DMS153 treated with DMSO at 0.1 percent for 48 hours (cell line): ENCODE measurements around the gene TMEM178B.

Experiments used
- DNase-seq: peaks from one replicate; lab custom pipeline; 2025; ENCODE audit not compliant: unreplicated experiment; lab: John Stamatoyannopoulos, UW

The TMEM178B gene

DNA sequence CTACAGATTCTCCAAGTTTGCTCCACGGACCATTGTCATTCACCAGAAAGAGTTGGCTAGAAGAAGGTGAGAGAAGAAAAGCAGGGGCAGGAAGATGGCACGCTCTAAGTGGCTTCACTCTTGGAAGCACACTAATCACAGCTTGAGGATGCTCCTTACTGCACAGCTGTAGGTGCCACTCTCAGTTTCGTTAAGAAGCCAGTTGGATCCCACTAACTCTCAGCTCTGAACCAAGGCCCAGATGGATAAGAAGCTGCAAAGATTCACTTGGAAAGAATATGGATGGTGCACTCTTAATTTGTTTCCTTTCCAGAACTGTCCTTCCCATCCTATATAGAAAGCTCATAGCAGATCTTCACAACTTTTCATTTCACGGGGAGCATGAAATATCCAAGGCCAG lies 382.8 kb downstream of the TMEM178B start:
- DNase-seq: no peak

DNA sequence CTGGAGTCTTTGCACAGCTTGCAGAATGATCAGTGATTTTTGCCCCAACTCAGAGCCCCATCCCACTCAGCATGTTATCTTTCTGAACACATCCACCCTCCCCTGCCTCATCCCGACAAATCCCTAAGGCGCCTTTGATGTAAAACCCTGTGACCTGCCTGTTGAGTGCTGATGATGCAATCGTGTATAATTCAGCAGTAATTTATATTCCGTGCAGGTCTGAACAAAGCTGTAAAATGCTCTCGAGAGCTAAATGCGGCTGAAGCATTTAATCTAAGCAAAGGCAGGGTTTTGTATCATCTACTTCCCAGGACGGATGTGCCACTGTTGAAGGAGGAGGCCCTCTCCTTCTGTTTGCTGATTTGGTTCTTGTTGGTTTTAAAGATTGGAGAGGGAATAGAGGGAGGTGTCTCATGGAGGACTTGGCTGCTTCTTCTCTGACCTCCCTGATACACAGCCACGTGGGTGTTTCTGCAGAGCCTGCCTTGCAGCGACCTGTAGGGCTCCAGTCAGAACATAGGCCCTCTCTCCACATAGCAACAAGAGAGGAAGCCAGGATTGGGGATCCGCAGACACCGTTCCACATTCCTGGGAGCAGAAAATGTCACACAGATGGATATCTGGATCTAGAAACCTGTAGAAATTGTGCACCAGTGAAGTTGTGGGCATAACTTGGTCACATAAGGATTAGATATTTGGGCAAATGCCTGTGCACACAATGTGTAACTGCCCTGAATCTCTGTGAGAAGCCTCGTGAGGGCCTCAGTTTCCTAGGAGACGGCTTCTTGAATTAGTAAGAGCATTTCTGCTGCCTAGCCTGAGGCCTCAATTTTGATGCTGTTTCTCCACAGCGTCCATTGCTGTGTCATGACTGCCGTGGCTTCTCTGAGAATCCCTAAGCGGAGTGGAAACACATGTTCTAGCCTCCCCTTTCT lies 387.2 kb downstream of the TMEM178B start:
- peak; percentile 40 for DNase-seq

DNA sequence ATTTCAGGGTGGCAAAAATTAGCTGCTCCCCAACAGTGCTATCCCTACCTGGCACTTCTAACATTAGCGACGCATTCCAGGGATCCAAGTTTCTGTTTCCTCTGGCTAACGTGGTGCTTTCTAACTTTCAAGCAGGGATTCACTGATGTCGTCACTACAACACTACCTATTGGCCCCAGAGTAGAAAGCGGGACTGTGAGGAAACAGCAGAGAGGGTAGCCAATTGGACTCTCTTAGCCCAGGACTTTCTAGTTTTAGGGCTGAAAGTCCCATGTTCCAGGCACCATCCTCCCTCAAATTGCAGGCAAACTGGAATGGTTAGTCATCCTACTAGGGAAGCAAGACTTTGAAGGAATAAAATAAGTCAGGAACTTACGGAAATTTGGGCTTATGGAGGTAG lies 388.1 kb downstream of the TMEM178B start:
- DNase-seq: no peak

DNA sequence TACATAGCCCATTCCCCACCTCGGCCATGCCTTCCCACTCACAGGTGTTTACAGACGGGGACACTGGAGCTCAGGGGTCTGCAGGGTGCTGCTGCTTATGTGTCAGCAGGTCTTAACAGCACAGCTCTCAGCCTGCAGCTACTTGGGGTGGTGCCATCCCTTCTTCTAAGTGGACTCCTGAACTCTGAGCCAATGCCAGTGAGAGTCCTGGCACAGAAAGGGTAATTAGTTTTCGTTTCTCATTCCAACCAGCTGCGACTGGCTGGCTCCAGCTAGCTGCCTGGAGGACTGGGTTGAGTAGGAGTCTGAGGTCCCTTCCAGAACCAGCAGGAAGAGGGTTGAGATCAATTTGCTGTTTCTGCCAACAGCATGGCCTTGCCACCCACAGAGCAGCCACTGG lies 389.1 kb downstream of the TMEM178B start:
- no peak for DNase-seq

DNA sequence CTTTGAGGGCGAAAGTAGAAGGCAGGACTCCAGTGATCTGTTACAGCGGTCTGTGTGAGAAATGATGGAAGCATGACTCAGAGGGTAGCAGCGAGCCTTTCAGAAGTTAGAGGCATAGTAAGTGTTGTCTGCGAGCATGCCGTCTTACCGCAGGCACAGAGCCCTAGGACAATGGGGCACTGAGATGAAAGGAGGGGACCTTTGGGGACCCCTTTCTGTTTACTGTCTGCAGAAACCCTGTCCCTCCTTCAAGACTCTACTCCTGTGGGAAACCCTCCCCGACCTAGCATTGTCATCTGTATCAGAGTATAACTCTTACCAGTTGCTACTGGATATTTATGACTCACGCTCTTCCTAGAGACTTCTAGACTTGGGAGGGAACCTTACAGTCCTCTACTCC lies 390.1 kb downstream of the TMEM178B start:
- no peak for DNase-seq

DNA sequence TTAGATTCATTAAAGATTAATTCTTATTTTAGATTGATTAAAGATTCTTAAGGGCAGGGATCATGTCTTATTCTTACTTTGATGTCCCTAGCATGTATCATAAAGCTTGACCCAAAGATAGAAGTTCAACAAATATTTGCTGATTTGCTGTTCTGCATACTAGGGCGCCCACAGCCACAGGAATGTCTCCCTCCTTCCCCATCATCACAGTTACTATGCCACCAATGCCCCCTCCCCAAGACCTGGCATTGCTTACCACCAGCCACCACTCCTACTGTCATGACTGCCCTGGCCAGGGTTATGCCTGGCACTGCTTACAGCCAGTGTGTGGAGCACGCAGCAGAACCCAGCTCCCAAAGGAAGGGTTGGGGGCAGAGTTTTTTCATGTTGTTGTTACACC lies 390.7 kb downstream of the TMEM178B start:
- DNase-seq: no peak

DNA sequence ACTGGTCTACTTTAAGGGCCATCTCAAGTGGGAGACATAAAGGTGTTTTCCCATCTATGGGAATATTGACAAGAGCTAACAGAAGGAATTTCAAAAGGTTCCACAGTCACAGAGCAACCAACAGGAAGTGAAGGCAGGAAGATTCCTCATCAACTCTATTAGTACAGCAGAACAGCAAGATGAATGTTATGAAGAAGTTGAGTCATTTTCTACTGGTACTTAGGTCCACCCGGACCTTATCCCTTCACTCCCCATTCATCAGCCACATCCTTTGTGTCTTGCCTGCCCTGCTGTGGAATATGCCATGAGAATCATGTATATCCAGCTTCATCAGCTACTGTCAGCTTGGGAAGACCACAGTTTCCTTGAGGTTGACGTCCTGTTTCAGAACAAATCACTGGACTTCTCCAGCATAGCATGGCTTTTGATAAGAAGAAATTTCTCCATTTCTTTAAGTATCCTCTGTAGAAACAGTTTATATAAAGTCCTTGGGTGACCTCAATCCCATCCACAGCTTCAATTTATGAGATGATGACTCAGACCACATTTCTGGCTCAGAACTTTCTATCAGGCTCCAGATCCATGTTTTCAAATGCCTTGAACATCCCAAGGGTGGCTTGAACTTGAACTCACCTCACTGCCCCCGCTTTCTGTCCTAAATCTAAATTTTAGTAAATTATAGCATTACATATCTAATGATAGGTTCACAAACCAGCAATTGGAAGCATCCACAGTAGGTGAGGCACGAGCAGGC lies 392.5 kb downstream of the TMEM178B start:
- no peak for DNase-seq

DNA sequence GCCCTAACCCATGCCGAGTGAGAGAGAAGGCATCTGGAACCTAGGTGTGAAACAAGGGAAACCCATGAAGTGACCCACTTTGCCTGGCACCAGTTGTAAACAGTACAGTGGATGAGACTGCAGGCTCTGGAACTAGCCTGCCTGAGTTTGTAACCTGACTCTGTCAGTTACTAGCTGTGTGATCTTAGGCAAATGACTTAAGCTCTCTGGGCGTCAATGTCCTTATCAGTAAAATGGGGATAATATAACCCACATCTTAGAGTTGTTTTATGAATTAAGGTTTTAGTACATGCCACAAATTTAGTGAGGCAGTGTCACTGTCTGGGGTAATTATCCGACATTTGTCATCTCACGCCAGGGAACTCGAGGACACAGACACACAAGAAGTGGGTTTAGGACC lies 394.5 kb downstream of the TMEM178B start:
- DNase-seq: no peak

DNA sequence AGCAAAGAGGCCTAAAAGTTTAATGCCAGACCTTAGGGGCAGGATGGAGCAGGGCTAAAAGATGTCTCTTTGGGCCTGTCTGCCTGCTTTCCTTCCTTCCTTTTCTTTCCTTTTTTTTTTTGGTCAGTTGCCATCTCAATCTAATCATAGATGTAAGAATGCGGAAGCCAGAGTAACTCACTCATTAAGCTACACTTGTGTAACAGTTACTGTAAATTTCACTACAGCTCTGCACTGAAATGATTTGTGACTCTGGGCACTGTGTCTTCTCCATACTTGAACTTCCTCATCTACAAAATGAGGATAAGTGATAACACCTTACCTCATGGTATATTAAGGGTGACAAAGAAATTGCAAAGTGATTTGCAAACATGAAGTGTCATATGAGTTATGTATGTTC lies 401.8 kb downstream of the TMEM178B start:
- no peak for DNase-seq

DNA sequence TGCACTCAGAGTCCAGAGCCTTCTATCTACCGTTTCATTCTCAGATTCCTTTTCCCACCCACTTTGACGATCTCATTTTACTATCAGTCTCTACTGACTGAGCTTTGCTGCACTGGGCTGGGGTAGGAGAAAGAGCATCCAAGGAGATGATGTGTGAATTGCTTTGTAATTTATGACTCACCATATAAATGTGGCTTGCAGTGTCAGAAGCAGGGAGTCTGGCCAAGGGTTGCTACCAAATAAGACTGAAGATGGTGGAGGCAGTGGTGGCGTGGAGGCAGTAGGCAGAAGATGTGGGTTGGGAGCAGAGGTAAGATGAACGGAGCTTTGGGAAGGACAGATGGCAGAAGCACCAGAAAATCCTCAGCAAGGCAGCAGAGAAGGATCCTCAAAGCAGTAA lies 404.0 kb downstream of the TMEM178B start:
- no peak for DNase-seq

DNA sequence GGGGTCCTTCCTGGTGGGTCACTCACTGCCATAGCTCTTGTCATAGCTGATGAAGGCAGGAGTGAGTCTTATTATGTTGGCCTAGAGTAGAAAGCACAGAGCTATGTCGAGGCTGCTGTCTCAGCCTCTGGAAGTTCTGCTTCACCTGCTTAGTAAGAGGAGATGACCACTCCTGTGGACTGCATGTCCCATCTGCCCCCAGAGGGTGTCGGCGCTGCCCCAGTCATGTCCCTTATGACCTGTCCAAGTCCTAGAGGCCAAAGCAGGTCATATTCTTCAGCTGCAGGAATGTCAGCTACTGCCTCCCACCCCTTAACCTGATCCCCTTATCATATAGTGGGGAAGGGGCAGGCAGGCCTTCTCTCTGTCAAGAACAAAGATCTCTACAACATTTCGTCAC lies 405.0 kb downstream of the TMEM178B start:
- no peak for DNase-seq

DNA sequence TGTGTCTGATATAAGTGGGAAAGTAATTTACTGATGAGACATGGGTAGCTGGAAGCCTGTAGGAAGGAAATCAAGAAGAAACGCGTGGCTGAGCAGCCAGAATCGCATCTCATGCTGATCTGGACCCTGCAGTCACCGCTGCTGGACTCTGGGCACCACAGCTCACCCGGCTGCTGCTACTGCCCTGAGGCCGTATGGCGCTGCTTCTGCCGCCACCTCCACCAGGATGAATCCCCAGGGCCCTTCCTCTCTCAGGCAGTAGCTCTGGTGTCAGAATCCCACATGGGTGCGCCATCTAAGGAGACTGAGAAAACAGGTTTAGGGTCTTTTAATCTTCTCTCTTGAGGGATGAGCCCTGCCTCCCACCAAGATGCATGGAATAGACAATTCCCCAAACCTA lies 407.1 kb downstream of the TMEM178B start:
- no peak for DNase-seq

DNA sequence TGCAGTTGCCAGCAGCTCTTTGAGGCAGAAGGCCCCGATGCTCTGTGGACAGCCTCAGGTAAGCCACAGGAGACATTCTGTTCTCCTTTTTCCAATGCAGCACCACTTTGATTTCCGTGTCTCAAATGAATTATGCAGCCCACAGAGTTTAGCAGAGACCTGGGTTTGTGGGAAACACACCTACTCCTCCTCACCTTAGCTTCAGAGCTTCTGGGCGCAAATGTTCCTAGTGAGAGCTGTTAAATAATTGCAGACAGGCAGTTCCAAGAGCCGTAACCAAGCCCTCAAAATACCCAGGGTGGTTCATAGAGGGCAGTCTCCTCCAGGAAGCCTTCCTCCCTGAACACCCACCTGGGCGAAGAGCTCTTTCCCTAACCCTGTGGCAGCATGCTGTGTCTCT lies 408.1 kb downstream of the TMEM178B start:
- no peak for DNase-seq

DNA sequence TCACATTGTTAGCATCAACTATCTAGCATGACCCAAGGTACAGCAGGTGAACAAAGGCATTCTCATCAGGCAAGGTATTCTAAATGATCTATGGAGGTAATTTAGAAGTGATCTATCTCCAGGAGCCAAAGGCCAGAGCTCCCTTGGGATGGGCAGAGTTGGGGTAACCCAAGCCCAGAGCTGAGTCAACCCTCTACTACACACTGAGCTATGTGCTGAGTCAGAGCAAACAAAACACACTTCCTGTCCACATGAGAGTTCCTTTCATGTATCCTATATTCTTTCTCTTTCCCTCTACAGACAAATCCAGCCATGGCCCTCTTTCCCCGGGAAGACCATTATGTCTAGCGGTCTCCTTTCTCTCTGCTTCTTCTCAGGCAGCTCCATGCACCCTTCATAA lies 409.2 kb downstream of the TMEM178B start:
- DNase-seq: no peak

DNA sequence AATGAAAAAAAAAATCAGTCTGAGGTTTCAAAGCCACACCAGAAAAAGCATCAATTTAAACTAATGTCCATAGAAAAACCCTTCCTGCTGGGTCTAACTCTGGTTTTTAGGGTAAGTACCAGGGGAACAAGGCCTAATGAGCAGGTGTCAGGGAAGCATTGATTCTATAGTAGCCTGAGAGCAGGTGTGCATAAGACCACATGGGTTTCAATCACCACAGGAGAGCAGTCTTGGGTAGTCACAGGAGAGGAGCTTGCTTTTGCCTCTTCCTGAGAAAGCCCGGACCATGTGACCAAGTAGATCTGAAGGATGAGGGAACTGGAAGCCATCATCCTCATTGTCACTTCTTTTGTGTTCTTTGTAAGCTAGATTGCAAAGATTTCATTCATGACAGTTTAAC lies 411.0 kb downstream of the TMEM178B start:
- DNase-seq: no peak

DNA sequence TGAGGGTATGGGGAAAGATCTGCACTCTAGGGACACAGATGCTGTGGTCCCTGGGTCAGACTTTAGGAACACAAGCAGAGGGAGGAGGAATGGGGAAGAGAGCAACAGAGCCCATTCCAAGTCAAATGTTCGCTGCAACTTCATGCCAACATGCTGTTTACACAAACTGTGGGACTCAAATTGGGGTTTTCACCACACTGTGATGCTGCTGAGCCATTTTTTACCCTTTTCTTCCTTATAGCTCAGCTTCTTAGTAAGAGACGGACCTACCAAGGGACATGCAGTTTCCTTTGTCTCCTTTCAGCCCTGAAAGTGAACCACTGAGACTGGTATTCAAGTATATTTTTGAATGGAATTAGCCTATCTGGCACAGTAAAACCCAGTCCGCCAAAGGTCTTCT lies 413.1 kb downstream of the TMEM178B start:
- DNase-seq: no peak

DNA sequence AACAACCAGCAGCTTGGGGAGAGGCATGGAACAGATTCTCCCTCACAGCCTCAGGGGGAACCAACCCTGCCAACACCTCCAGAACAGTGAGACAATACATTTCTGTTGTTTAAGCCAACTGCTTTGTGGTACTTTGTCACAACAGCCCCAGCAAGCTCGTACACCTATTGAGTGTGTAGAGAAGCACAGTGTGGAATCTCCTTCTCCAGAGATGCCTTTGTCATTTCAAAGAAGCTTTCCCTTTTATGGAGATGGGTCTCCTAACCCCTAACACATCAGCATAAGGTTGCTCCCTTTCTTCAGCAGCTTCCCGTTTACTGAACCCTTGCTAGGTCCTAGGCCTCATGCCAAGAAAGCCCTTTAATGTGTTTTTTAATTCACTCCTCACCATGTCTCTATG lies 416.6 kb downstream of the TMEM178B start:
- no peak for DNase-seq

DNA sequence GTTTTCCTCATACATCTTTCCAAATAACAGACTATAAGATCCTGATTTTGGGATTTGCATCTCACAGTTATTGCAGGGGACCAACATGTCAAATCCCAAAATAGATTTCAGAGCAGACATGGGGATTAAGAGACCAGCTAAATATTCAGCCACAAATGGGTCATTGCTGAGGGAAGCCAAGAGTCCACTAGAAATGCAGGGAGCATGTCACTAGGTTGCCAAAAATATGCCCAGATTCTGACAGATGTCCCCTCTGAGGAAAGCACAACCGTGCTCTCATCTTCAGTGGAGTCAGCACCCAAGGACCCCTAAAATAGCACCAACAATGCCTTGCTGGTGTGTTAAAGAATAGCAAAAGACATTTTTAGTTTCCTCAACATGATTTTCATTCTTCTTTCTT lies 421.2 kb downstream of the TMEM178B start:
- no peak for DNase-seq

DNA sequence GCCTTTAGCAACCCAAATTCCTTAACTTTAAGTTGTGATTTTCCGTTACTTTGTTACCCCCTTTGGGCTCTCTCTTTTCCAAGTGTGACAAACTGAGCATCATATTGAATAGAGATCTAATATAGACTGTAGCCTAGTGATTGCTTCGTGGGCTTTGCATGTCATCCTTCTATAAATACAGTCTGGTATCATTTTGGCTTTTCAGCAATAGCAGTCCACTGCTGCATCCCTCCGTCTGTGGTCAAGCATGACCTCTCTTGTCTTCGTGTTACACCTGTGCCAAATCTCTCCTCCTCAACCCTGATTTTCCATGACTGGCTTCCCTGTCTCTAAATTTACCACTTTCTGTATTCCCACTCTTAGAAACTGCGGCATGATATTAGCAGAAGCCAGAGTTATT lies 423.5 kb downstream of the TMEM178B start:
- DNase-seq: no peak

DNA sequence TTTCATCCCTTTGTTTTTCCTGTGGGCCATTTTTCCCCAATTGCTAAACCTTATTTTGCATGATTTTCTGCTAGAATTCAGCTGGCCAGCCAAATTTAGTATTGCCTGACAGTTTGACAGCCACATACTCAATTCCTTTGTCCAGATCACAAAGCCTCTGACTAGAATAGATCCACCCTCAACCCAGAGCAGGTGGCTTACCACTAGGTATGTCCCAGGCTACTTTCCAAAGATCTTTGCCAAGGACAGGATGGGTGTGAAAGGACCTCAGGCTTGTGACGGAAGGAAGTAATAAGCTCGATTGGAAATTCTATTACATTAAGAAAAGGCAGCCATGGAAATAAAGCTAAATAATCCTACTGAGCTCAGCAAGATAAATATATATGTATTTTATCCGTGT lies 426.7 kb downstream of the TMEM178B start:
- no peak for DNase-seq

DNA sequence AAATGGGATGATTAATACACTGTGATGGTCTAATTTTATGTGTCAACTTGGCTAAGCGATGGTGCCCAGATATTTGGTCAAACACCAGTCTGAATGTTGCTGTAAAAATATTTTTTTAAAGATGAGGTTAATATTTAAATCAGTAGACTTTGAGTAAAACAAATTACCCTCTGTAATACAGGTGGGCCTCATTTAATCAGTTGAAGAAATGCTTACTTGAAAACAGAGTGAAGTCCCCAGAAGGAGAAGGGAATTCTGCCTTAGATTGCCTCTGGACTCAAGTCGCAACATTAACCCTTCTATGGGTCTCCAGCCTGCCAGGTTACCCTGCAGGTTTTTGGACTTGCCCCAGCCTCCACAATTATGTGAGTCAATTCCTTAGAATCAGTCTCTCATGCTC lies 427.6 kb downstream of the TMEM178B start:
- DNase-seq: no peak

DNA sequence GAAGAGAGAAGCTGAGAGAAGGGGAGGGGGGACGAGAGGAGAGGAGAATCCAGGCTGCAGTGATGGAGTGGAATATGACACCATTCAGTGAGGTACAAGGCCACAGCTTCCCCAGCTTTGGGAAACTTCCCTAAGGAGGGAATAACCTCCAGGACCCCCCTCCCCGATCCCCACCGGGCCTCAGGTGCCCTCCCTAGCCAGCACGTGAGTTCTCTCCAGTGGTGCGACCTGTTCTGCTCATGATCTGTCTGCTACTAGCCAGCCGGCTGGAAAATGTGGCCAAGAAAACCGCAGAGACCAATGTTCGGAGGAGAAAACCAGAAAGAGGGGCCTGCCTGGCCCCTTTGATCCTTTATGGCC lies 437.4 kb downstream of the TMEM178B start:
- no peak for DNase-seq
